Thymus (tissue), 11 donors: ENCODE measurements around the gene JAK1. TPM values are rescaled to one million over a fixed set of nuclear protein-coding genes. Genes with fewer than 3 reads are reported as not detected.

Experiments used
- DNase-seq, 9 donors: peaks; one replicate each; pipeline ENCODE4 v3.0.0-alpha.2; 2013; ENCODE audit warnings: low spot score in 9 of 9, low read depth in 6 of 9, missing footprints in 1 of 9
- H3K27ac ChIP-seq, 2 donors: one replicate each; pipeline ENCODE4 v1.5.1; 2013; ENCODE audit warnings: control low read depth in 1 of 2, low read depth in 1 of 2, low read length in 1 of 2, mild to moderate bottlenecking in 1 of 2, moderate library complexity in 1 of 2
- H3K27me3 ChIP-seq, 2 donors: one replicate each; pipeline ENCODE4 v1.5.1; 2013; ENCODE audit warnings: low read length in 1 of 2; ENCODE audit not compliant: control insufficient read depth in 2 of 2, insufficient read depth in 1 of 2
- H3K36me3 ChIP-seq, 2 donors: one replicate each; pipeline ENCODE4 v1.5.1; 2013; ENCODE audit warnings: low read length in 1 of 2, mild to moderate bottlenecking in 1 of 2, moderate library complexity in 1 of 2; ENCODE audit not compliant: control insufficient read depth in 2 of 2, insufficient read depth in 2 of 2
- H3K4me1 ChIP-seq, 2 donors: one replicate each; pipeline ENCODE4 v1.5.1; 2013; ENCODE audit warnings: low read length in 2 of 2; ENCODE audit not compliant: control insufficient read depth in 2 of 2, insufficient read depth in 2 of 2
- H3K4me3 ChIP-seq, 2 donors: one replicate each; pipeline ENCODE4 v1.5.1; 2013; ENCODE audit warnings: low read length in 2 of 2, control low read depth in 1 of 2, mild to moderate bottlenecking in 1 of 2
- H3K9me3 ChIP-seq, 2 donors: one replicate each; pipeline ENCODE4 v1.5.1; 2013; ENCODE audit warnings: low read length in 1 of 2, mild to moderate bottlenecking in 1 of 2; ENCODE audit not compliant: control insufficient read depth in 2 of 2, insufficient read depth in 1 of 2
- WGBS: extraction: QIAGEN DNeasy Blood & Tissue Kit; methylation state at CpG from one replicate; pipeline ENCODE4 v1.1.7; 2013; 5-methylcytosine and 5-hydroxymethylcytosine counted together
- polyA plus RNA-seq: library from polyadenylated mRNA; stranded (reverse); fragments of 200-250 nt; gene quantifications from one replicate; pipeline ENCODE4 v1.2.3, GENCODE V29; 2013
- total RNA-seq: library from RNA; stranded (reverse); fragments of 120-200 nt; gene quantifications from one replicate; pipeline ENCODE4 v1.2.4, GENCODE V29; 2013
- donor health status: healthy.

The JAK1 gene
- total and polyA plus RNA-seq, 2 donors, result 97.4 to 101 TPM

DNA sequence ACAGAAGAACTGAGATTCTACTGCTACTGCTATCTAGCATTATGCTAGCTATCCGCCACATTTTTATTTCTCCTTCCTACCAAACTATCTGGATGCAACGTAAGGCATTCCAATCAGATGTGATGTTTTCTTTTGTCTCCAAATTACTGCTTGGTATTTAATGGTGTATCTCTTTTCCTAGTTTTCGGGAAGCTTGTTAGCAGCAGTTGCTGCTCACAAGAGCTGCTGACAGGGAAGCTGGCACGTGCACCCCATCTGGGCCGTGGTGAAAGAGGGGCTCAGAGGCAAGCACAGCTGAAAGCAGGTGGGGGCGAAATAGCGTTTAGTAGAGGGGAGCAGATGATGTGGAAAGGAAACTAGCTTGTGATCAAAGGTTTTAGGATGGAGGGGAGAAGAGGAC lies 57.3 kb downstream of the JAK1 start:
- peaks cover 0 to 5% of the 10 kb centered on the region in 2 donors for H3K4me1 ChIP-seq
- no peaks in the 10 kb centered on the region for H3K27me3 ChIP-seq
- WGBS, result 60% methylated on average over 7 of the region's 7 CpGs
- H3K4me3 ChIP-seq, result no peak overlapping the region
- H3K36me3 ChIP-seq, result no peaks in the 10 kb centered on the region
- H3K9me3 ChIP-seq, result no peaks in the 10 kb centered on the region
- no peak for DNase-seq
- no peak overlapping the region for H3K27ac ChIP-seq

DNA sequence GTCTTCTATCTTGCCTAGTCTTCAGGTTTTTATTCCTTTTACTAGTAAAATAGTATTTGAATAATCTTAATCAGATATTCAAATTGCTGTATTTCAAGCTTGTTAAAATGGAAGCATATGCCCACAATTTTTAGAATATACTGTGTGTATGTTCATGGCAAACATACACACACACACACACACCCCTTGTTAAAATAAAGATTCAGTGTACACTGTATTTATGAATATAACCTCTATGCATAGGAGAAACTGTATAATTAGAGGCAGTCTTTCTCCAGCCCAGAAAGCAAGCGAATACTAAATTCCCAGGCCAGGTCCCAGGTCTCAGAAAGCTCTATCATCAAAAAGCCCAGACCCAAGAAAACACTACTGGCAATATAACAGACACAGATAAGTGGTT lies 57.8 kb downstream of the JAK1 start:
- Histone ChIP-seq H3K4me1 (peaks cover 0 to 5% of the 10 kb centered on the region in 2 donors), H3K27me3 (no peaks in the 10 kb centered on the region), H3K36me3 (no peaks in the 10 kb centered on the region), H3K9me3 (no peaks in the 10 kb centered on the region), H3K27ac (no peak overlapping the region), H3K4me3 (no peak overlapping the region)
- no peak for DNase-seq
- WGBS, result 97% methylated on average over 1 of the region's 1 CpG

DNA sequence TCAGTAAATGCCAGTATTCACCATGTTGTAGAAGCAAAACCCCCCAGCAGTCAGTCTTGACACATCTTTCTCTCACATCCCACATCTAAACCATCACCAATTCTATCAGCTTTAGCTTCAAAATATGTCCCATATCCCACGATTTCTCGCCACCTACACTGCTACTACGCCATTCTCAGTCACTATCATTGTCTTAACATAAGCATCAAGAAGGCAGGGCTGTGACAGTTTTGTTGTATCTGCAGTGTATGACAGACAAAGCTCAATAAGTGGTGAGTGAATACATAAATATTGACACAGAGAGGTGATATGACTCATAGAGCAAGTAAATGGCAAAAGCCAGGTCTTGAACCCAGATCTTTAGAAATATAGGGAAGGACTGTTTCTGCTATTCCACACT lies 59.9 kb downstream of the JAK1 start:
- no peak for DNase-seq
- no peaks in the 10 kb centered on the region for H3K9me3 ChIP-seq
- H3K27me3 ChIP-seq, result no peaks in the 10 kb centered on the region
- H3K27ac ChIP-seq, result no peak overlapping the region
- 92% methylated on average over 3 of the region's 3 CpGs for WGBS
- no peak overlapping the region for H3K4me3 ChIP-seq
- H3K4me1 ChIP-seq, result peaks cover 0 to 5% of the 10 kb centered on the region in 2 donors
- no peaks in the 10 kb centered on the region for H3K36me3 ChIP-seq

DNA sequence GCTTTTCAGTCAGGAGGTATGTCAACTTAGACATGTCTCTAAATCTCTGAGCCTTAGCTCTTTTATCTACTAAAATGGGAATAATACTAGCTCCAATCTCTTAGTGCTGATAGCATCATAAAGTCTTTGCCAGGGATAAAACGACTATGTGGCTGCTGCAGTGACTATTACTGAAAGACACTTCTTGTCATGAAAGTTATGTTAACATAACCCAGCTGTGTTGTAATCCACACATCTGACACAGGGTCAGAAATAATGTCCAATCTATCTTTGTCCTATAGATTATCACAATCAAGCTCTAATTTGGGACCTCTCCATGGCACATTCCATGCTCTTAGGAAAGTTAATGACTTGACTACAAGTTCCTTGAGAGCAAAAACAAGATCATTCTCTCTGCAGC lies 62.8 kb downstream of the JAK1 start:
- H3K9me3 ChIP-seq, result no peaks in the 10 kb centered on the region
- 93% methylated on average over 1 of the region's 1 CpG for WGBS
- no peak overlapping the region for H3K27ac ChIP-seq
- DNase-seq, result no peak
- no peaks in the 10 kb centered on the region for H3K4me1 ChIP-seq
- no peaks in the 10 kb centered on the region for H3K36me3 ChIP-seq
- H3K27me3 ChIP-seq, result no peaks in the 10 kb centered on the region
- no peak overlapping the region for H3K4me3 ChIP-seq

DNA sequence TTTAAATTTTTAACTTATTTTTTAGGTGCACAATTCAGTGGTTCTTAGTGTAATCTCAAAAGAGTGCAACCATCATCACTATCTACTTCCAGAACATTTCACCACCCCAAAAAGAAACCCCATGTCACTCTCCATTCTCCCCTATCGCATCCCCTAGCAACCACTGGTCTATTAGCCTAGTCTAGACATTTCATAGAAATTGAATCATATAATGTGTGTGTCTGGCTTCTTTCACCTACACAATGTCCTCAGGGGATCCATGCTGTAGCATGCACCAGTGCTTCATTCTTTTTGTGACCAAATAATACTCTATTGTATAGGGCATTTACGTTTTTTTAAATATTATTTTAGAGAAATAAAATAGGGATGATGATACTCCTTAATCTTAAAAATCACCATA lies 64.7 kb downstream of the JAK1 start:
- DNase-seq, result no peak
- no peak overlapping the region for H3K27ac ChIP-seq
- H3K36me3 ChIP-seq, result no peaks in the 10 kb centered on the region
- WGBS, result 97% methylated on average over 2 of the region's 2 CpGs
- no peaks in the 10 kb centered on the region for H3K9me3 ChIP-seq
- peaks cover 0 to 3% of the 10 kb centered on the region in 2 donors for H3K4me1 ChIP-seq
- no peaks in the 10 kb centered on the region for H3K27me3 ChIP-seq
- H3K4me3 ChIP-seq, result no peak overlapping the region

DNA sequence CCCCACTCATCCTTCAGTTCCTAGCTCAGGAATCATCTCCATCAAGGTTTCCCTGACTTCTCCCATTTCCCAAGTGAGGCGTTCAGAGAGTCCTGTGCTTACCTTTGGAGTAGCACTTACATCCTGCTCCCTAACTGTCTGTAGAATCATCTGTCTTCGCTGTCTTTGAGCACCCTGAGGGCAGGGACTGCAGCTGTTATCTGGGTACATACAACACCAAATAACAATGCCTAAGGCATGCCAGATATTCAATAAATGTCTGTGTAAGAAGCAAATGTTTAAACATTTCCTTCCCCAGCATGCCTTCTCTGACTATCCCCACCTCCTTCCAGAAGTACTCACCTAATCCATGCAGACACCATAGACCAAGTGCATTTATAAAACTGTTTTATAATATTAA lies 65.4 kb downstream of the JAK1 start:
- Histone ChIP-seq H3K9me3 (no peaks in the 10 kb centered on the region), H3K27me3 (no peaks in the 10 kb centered on the region), H3K36me3 (no peaks in the 10 kb centered on the region), H3K27ac (no peak overlapping the region), H3K4me1 (peaks cover 3 to 6% of the 10 kb centered on the region in 2 donors), H3K4me3 (no peak overlapping the region)
- WGBS, result 98% methylated on average over 2 of the region's 2 CpGs
- DNase-seq, result no peak

DNA sequence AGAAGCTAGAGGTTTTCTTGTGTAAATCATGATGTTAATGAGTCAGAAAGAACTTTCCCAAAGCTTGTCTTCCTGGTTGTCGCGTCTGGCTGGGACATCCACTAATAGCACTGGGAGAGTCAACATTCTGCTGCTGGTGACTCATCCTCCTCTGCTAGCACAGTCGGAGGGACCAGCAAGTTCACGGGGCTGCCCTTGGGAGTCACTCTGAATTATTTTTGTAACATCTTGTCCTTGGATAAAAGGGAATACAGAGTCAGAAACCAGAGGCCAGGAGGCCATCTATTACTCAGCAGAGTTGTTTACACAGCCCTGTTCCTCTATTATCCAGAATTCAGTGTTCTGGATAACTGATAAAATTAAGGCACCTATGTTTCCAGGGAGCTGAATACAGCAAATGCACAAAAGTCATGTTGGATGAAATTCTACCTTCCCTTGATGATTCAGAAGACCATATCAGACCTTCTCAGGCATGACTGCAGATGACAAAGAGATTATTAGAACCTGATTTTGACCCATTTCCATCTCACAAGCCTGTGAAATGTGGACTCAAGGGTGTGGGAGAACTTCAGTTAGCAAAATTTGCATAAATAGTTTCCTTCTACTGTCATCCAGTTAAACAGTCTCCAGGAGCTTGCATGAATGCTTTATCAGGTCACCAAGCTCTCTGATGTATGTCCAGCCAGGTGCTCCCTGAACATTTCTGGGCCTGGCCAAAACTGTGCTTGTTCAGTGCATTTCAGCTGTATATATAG lies 68.1 kb downstream of the JAK1 start:
- H3K4me1 ChIP-seq, result peaks cover 6 to 14% of the 10 kb centered on the region in 2 donors
- WGBS, result 89% methylated on average over 4 of the region's 4 CpGs
- no peaks in the 10 kb centered on the region for H3K9me3 ChIP-seq

DNA sequence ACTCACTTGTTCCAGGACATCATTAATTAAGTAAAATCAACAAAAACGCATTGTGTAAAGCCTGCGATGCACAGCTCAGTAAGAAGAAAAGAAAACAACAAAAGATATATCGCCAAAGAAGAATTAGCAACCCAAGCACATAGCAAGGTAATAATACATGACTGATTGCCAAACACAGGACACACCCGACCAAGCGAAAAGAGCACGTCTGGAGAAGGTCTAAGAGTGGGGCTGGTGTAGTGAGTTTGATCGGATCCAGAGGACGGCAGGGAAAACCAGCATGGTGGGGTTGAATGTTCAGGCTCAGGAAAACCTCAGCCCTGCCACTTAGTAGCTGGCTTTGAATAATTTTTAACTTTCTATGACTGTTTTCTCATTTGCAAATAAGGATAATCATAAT lies 69.8 kb downstream of the JAK1 start:
- Histone ChIP-seq H3K27me3 (no peaks in the 10 kb centered on the region), H3K36me3 (no peaks in the 10 kb centered on the region), H3K27ac (no peak overlapping the region), H3K4me1 (peaks cover 6 to 25% of the 10 kb centered on the region in 2 donors), H3K4me3 (no peak overlapping the region), H3K9me3 (no peaks in the 10 kb centered on the region)
- DNase-seq, result no peak
- 89% methylated on average over 8 of the region's 8 CpGs for WGBS

More for the DNA sequence above, 68.1 kb downstream of the JAK1 start:
- Histone ChIP-seq H3K27ac (peak overlapping the region in 1 of 2 donors; percentile 42), H3K4me3 (no peak overlapping the region), H3K27me3 (no peaks in the 10 kb centered on the region), H3K36me3 (no peaks in the 10 kb centered on the region)
- no peak for DNase-seq

DNA sequence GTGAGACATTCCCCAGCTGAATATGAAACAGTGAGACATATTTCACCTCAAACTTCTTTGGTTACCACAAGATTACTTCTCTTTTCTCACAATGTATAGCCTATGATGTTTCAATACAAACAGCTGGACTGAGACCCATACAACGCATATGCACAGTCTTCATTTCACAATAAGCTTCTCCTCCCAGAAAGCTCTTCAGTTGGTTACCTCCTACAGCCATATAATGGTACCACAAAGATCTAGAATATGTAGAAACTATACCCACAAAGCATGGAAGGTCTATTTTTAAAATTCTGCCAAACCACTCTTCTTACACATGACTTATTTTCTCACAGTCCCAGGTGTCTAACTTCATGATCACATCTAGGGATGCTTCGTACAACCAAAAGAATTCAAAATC lies 70.8 kb downstream of the JAK1 start:
- Histone ChIP-seq H3K4me1 (peaks cover 6 to 30% of the 10 kb centered on the region in 2 donors), H3K9me3 (no peaks in the 10 kb centered on the region)

More for the DNA sequence above, 70.8 kb downstream of the JAK1 start:
- no peak overlapping the region for H3K4me3 ChIP-seq
- H3K27ac ChIP-seq, result no peak overlapping the region
- WGBS, result 36% methylated on average over 2 of the region's 2 CpGs
- DNase-seq, result peak in 1 of 9 donors; percentile 18
- no peaks in the 10 kb centered on the region for H3K36me3 ChIP-seq
- no peaks in the 10 kb centered on the region for H3K27me3 ChIP-seq
